Measurements from ENCODE around the gene SH3BP4.

Gene SH3BP4

GRCh38 chr2:234949762-234950434 is 1.9 kb upstream of the SH3BP4 start:
- DNase-seq: no peak

- no peak for DNase-seq
Observed at GRCh38 chr2:234950435-234950729, 1.4 kb upstream of the SH3BP4 start.

- DNase-seq: no peak
Observed at GRCh38 chr2:234950730-234951663, 820 bp upstream of the SH3BP4 start.

- DNase-seq: no peak
Observed at GRCh38 chr2:234952270-234953115, 676 bp downstream of the SH3BP4 start.

GRCh38 chr2:234953116-234954031 is 1.6 kb downstream of the SH3BP4 start:
- DNase-seq: no peak

- DNase-seq: no peak
Observed at GRCh38 chr2:234954551-234954992, 2.8 kb downstream of the SH3BP4 start.

GRCh38 chr2:234955091-234955591 is 3.3 kb downstream of the SH3BP4 start:
- DNase-seq: no peak

- no peak for DNase-seq
Observed at GRCh38 chr2:234955971-234956509, 4.2 kb downstream of the SH3BP4 start.

GRCh38 chr2:234957834-234958135 is 6.0 kb downstream of the SH3BP4 start:
- no peak for DNase-seq

GRCh38 chr2:234958311-234958710 is 6.5 kb downstream of the SH3BP4 start:
- no peak for DNase-seq

- DNase-seq: no peak
Observed at GRCh38 chr2:234958746-234959395, 7.1 kb downstream of the SH3BP4 start.

- peak; percentile 56 for DNase-seq
Observed at GRCh38 chr2:234960175-234961088, 8.6 kb downstream of the SH3BP4 start.

- no peak for DNase-seq
Observed at GRCh38 chr2:234961784-234962183, 10.0 kb downstream of the SH3BP4 start.

- no peak for DNase-seq
Observed at GRCh38 chr2:234963773-234964615, 12.2 kb downstream of the SH3BP4 start.

- no peak for DNase-seq
Observed at GRCh38 chr2:234964631-234965461, 13.0 kb downstream of the SH3BP4 start.

GRCh38 chr2:234966340-234966739 is 14.5 kb downstream of the SH3BP4 start:
- DNase-seq: no peak

GRCh38 chr2:234967201-234967869 is 15.5 kb downstream of the SH3BP4 start:
- DNase-seq: no peak

- DNase-seq: no peak
Observed at GRCh38 chr2:234967870-234968208, 16.0 kb downstream of the SH3BP4 start.
